Esophagus muscularis mucosa (tissue), 4 donors: ENCODE results near the gene HRCT1. TPM values are rescaled to one million over a fixed set of nuclear protein-coding genes. Genes with fewer than 3 reads are reported as not detected.
"Not testable (repeated sequence)": the region's sequence is repeated elsewhere in the genome, so short reads cannot be mapped to it uniquely, and the experiment has no call there.

ENCODE experiments used
- DNase-seq: peaks from one replicate; pipeline ENCODE4 v3.0.0-alpha.2; 2017; ENCODE audit errors: extremely low spot score
- H3K27ac ChIP-seq, 4 donors: fragments of 200-600 bp; sonication (generic); replicated peaks in 1 of 4; 1 replicate in 3 of 4; 2 replicates in 1 of 4; pipeline ENCODE4 v1.5.1; 2016 to 2019; ENCODE audit warnings: mild to moderate bottlenecking in 1 of 4
- H3K27me3 ChIP-seq, 4 donors: fragments of 200-600 bp; sonication (generic); one replicate each; pipeline versions ENCODE4 v1.5.1 to v1.6.0; 2016 to 2019
- H3K36me3 ChIP-seq, 4 donors: fragments of 200-600 bp; sonication (generic); one replicate each; pipeline ENCODE4 v1.5.1; 2016 to 2019
- H3K4me1 ChIP-seq, 4 donors: fragments of 200-600 bp; sonication (generic); one replicate each; pipeline ENCODE4 v1.5.1; 2016 to 2019
- H3K4me3 ChIP-seq, 4 donors: fragments of 200-600 bp; sonication (generic); 1 replicate in 2 of 4; 2 replicates in 2 of 4; pipeline ENCODE4 v1.5.1; 2016 to 2019; ENCODE audit warnings: mild to moderate bottlenecking in 4 of 4, moderate library complexity in 1 of 4
- H3K9me3 ChIP-seq, 4 donors: fragments of 200-600 bp; sonication (generic); 1 replicate in 3 of 4; 2 replicates in 1 of 4; pipeline ENCODE4 v1.5.1; 2016 to 2019
- CTCF ChIP-seq, 3 experiments: fragments of 200-600 bp in 2 of 3; fragments of 450-650 bp in 1 of 3; sonication (generic) in 2 of 3; IDR thresholded peaks; one replicate each; pipeline ENCODE4 v1.5.1; 2017 to 2019; ENCODE audit warnings: antibody characterized with exemption in 3 of 3, mild to moderate bottlenecking in 2 of 3, moderate library complexity in 1 of 3
- EP300 ChIP-seq: sonication (generic); formaldehyde crosslinking; IDR thresholded peaks from one replicate; pipeline ENCODE4 v1.6.1; 2017; ENCODE audit warnings: antibody characterized with exemption
- POLR2A ChIP-seq: fragments of 450-650 bp; IDR thresholded peaks from one replicate; pipeline ENCODE4 v1.6.1; 2017; ENCODE audit warnings: antibody characterized with exemption, moderate library complexity, mild to moderate bottlenecking, low read depth
- POLR2AphosphoS5 ChIP-seq, 2 donors: sonication (generic); formaldehyde crosslinking; IDR thresholded peaks; one replicate each; pipeline ENCODE4 v1.6.1; 2017; ENCODE audit warnings: antibody characterized with exemption in 2 of 2
- WGBS: methylation state at CpG from one replicate; pipeline ENCODE4 v1.1.5; 2018; 5-methylcytosine and 5-hydroxymethylcytosine counted together
- intact Hi-C: fragments of 100-400 bp; cut with DNase I; formaldehyde crosslinking; loops from one replicate; pipeline ENCODE4 v1.15.1; 2023
- total RNA-seq, 4 donors: library from RNA; depleted of rRNA; stranded (reverse); fragments of >200 nt; gene quantifications; one replicate each; pipeline versions ENCODE4 v1.1.0 to v1.2.1, GENCODE V29; 2016

Gene HRCT1
- total RNA-seq, 4 donors from 2014 or later: 3.7 to 53.0 (median 15.6) TPM

- intact Hi-C loops: no loop called here
- H3K36me3 ChIP-seq: no peaks in the 10 kb centered on the region
- 89% methylated on average over 8 of the region's 8 CpGs for WGBS
- no peaks in the 10 kb centered on the region for H3K9me3 ChIP-seq
- H3K27ac ChIP-seq: no peak within 1 kb of the TSS
- no peak for TF ChIP-seq EP300
- no peak for TF ChIP-seq CTCF (IDR thresholded peaks at IDR 0.05)
- no peak for TF ChIP-seq POLR2AphosphoS5 (IDR thresholded peaks at IDR 0.05)
- no peak for TF ChIP-seq POLR2A
- H3K4me3 ChIP-seq: no peak within 1 kb of the TSS
- DNase-seq: peak; percentile 45
- H3K27me3 ChIP-seq: peaks cover 0 to 20% (median 0%) of the 10 kb centered on the region in 4 donors
- H3K4me1 ChIP-seq: no peaks in the 10 kb centered on the region
Measured at GRCh38 chr9:35870351-35870923, 35.6 kb upstream of the HRCT1 start, which contains the start of gene OR13J1. Gene OR13J1, minus strand, starts transcription at chr9:35870401. Its CDS starts 0 bp downstream, at chr9:35870401.

GRCh38 chr9:35871545-35871944 lies 34.5 kb upstream of the HRCT1 start:
- H3K27me3 ChIP-seq: peaks cover 0 to 20% (median 0%) of the 10 kb centered on the region in 4 donors
- intact Hi-C loops: no loop called here
- TF ChIP-seq EP300 (no peak), POLR2AphosphoS5 (IDR thresholded peaks at IDR 0.05) (no peak)
- no peaks in the 10 kb centered on the region for H3K4me1 ChIP-seq
- no peaks in the 10 kb centered on the region for H3K36me3 ChIP-seq
- WGBS: 65% methylated on average over 3 of the region's 3 CpGs
- H3K27ac ChIP-seq: no peak overlapping the region
- no peak overlapping the region for H3K4me3 ChIP-seq
- H3K9me3 ChIP-seq: no peaks in the 10 kb centered on the region
- peak; percentile 53 for DNase-seq

GRCh38 chr9:35872505-35872904 lies 33.5 kb upstream of the HRCT1 start:
- intact Hi-C loops: no loop called here
- TF ChIP-seq CTCF (IDR thresholded peaks at IDR 0.05) (no peak), POLR2AphosphoS5 (IDR thresholded peaks at IDR 0.05) (no peak), EP300 (no peak), POLR2A (no peak)
- Histone ChIP-seq H3K27ac (no peak overlapping the region), H3K9me3 (no peaks in the 10 kb centered on the region), H3K36me3 (no peaks in the 10 kb centered on the region), H3K4me3 (no peak overlapping the region), H3K4me1 (no peaks in the 10 kb centered on the region), H3K27me3 (peaks cover 0 to 18% (median 0%) of the 10 kb centered on the region in 4 donors)
- 74% methylated on average over 3 of the region's 3 CpGs for WGBS
- no peak for DNase-seq

GRCh38 chr9:35882263-35882848 lies 23.6 kb upstream of the HRCT1 start:
- H3K27me3 ChIP-seq: no peaks in the 10 kb centered on the region
- no peaks in the 10 kb centered on the region for H3K4me1 ChIP-seq
- TF ChIP-seq POLR2AphosphoS5 (IDR thresholded peaks at IDR 0.05) (peak; percentile 49 to 67), EP300 (no peak), CTCF (IDR thresholded peaks at IDR 0.05) (peak; percentile 94 to 98 (median 95)), POLR2A (no peak)
- intact Hi-C loops: loop anchor here (2.0 to 5.0 kb wide), 3 partner anchors 35 to 92 kb away; partner anchors contain the start of gene NPR2
- 2% methylated on average over 4 of the region's 4 CpGs for WGBS
- no peaks in the 10 kb centered on the region for H3K36me3 ChIP-seq
- no peaks in the 10 kb centered on the region for H3K9me3 ChIP-seq
- H3K4me3 ChIP-seq: no peak overlapping the region
- H3K27ac ChIP-seq: no peak overlapping the region
- no peak for DNase-seq

- Histone ChIP-seq H3K36me3 (no peaks in the 10 kb centered on the region), H3K27me3 (no peaks in the 10 kb centered on the region), H3K4me1 (no peaks in the 10 kb centered on the region), H3K27ac (no peak overlapping the region), H3K9me3 (no peaks in the 10 kb centered on the region), H3K4me3 (no peak overlapping the region)
- DNase-seq: no peak
- WGBS: 56% methylated on average over 3 of the region's 3 CpGs
- intact Hi-C loops: loop anchor here (2.0 to 5.0 kb wide), 3 partner anchors 36 to 92 kb away; partner anchors contain the start of gene NPR2
- TF ChIP-seq POLR2AphosphoS5 (IDR thresholded peaks at IDR 0.05) (no peak), CTCF (IDR thresholded peaks at IDR 0.05) (no peak), POLR2A (no peak), EP300 (no peak)
Measured at GRCh38 chr9:35882996-35883395, 23.0 kb upstream of the HRCT1 start.

- not testable (repeated sequence) for H3K36me3 ChIP-seq, DNase-seq, H3K9me3 ChIP-seq, H3K4me3 ChIP-seq, H3K27ac ChIP-seq, H3K27me3 ChIP-seq, H3K4me1 ChIP-seq
- intact Hi-C loops: loop anchor here (5.0 kb wide), 1 partner anchor 38 kb away; no protein-coding TSS in a partner anchor
- WGBS: 83% methylated on average over 3 of the region's 3 CpGs
Measured at GRCh38 chr9:35884908-35885307, 21.1 kb upstream of the HRCT1 start.
